Stimulated activated CD4-positive, alpha-beta T cell treated with anti-CD3 and anti-CD28 coated beads, TNF-alpha, amount 100 ng/mL, for 1 hour (primary cell): ENCODE measurements around the gene NUP188.

Experiments
- DNase-seq, 3 donors: peaks; one replicate each; pipeline ENCODE4 v3.0.0-alpha.2; 2020; ENCODE audit warnings: low read depth in 3 of 3, low spot score in 1 of 3

Gene NUP188, protein sequence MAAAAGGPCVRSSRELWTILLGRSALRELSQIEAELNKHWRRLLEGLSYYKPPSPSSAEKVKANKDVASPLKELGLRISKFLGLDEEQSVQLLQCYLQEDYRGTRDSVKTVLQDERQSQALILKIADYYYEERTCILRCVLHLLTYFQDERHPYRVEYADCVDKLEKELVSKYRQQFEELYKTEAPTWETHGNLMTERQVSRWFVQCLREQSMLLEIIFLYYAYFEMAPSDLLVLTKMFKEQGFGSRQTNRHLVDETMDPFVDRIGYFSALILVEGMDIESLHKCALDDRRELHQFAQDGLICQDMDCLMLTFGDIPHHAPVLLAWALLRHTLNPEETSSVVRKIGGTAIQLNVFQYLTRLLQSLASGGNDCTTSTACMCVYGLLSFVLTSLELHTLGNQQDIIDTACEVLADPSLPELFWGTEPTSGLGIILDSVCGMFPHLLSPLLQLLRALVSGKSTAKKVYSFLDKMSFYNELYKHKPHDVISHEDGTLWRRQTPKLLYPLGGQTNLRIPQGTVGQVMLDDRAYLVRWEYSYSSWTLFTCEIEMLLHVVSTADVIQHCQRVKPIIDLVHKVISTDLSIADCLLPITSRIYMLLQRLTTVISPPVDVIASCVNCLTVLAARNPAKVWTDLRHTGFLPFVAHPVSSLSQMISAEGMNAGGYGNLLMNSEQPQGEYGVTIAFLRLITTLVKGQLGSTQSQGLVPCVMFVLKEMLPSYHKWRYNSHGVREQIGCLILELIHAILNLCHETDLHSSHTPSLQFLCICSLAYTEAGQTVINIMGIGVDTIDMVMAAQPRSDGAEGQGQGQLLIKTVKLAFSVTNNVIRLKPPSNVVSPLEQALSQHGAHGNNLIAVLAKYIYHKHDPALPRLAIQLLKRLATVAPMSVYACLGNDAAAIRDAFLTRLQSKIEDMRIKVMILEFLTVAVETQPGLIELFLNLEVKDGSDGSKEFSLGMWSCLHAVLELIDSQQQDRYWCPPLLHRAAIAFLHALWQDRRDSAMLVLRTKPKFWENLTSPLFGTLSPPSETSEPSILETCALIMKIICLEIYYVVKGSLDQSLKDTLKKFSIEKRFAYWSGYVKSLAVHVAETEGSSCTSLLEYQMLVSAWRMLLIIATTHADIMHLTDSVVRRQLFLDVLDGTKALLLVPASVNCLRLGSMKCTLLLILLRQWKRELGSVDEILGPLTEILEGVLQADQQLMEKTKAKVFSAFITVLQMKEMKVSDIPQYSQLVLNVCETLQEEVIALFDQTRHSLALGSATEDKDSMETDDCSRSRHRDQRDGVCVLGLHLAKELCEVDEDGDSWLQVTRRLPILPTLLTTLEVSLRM (N-terminal part only)

DNA sequence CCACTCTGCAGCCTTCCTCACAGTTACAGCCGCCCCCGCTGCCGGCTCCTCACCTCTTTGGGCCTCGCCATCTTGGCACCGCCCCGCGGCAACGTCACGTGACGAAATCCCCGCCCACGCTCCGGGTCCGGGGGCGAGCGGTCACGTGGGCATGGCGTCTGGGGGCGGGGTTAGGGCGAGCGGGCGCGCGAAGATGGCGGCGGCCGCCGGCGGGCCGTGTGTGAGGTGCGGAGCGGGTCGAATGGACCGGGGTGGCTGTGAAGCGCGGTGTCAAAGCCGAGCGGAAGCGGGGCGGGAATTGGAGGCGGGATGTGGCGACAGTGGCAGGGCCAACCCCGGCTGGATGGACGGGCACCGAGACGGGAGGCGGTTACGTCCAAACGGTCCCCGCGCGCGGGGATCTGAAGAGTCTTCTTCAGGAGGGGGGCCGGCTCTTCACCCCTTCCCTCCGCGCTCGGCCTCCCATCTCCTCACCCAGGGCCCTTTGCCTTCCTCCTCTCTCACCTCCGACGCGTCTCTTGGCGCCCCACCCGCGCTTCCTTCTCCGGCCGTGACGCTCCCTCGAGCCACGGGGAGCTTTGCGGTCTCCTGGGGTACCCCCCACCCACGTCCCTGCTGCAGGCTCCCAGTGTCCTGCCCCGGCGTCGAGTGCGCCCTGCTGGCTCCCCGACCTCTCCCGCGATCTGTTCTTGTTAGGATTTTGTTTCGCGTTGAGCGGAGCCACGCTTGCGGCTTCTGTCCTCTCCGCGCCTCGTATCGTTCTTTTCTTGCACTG, at the start of gene NUP188, which contains the start of gene DOLK:
TSS of gene NUP188 (plus strand) at position 173 of the 775 bp plus-strand sequence. CDS start at position 194, 21 bp downstream.
TSS of gene DOLK (minus strand) at position 77 of the 775 bp plus-strand sequence. CDS start 300 bp downstream, outside the sequence.
- peak; percentile 93 to 100 (median 98) for DNase-seq

DNA sequence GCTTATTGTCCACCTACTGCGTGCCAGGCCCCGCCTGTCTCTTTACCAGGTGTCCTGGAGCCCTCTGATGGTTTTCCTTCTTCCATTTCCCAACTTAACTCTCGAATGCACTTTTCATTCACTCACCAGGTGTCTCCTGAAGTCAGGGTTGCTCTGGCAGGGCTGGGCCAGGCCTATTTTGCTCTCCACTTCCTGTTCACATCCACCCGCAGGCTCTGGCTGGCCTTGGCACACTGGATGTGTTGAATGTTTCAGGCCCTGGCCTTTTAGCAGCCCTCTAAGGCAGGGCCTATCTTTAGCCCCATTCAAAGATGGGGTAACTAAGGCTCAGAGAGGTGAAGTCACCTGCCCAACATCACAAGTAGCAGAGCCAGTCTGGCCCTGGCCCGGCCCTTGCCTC, 49.1 kb upstream of the NUP188 start:
- DNase-seq: no peak

DNA sequence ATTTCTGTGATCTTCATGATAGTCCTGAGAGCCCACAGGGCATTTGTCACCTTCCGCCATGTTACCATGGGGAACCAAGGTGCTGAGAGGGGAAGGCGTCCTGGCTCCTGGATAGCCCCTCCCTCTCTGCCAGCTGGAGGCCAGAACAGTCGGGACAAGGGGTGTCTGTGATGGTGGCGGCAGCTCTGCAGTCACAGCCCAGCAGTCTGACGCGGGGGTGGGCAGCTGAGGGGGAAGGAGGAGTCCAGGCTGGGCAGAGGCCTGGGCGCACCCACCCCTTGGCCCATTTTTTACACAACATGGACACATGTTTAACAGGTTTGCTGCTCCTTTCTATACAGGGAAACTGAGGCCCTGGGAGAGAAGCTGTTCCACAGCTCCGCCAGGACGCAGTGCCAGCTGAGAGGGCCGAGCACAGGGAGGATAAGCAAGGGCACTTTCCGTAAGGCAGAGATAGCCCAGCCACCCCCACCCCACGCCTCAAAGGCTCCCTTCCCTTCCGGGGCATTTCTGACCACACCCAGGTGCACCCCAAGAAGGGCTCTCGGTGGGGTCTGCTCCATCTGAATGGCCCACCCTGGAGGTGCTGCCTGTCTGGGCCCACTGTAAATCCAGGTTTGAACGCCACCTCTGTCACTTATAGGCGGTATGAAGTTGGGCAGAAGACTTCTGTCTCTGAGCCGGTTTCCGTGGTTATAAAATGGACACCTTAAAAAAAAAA, 48.5 kb upstream of the NUP188 start:
- DNase-seq: no peak

DNA sequence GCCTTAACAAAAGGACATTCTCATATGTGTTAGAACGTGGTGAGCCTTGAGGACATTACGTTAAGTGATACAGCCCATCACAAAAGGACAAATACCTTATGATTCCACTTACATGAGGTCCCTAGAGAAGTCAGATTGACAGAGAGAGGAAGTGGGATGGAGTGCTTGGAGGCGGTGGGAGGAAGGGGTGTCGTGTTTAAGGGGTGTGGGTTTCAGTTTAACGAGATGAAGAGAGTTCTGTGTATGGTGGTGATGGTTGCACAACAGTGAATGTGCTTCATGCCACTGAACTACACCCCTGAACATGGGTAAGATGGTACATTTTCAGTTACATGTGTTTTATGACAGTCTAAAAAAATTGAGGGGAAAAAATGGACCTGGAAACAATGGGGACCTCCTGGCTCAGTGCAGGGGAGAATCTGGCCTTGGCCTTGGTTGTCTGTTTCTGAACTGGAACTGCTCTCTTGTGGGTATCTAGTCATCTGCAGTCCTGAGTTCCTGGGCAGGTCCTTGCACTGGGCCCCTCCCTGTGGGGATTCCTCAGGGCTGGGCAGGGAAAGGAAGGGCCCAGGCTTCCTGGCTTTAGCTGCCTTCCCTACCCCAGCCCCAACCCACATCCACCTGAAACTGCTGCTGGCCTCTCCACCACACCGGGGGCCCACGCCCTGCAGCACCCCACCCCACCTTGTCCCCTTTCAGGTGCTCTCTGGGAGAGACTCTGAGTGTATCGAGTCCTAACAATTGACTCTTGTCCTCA, 47.8 kb upstream of the NUP188 start:
- DNase-seq: no peak

DNA sequence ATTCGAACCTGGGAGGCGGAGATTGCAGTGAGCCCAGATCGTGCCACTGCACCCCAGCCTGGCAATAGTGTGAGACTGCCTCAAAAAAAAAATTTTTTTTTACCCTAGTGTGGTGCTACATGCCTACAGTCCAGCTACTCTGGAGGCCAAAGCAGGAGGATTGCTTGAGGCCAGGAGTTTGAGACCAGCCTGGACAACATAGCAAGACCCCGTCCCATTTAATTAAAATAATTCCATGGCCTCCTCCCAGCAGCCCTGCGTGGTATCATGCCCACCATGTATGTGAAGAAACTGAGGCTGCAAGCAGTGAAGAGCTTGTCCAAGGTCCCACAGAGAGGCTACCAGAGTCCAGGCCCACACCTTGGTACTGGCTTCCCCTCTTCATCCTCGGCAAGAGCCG, 46.1 kb upstream of the NUP188 start:
- DNase-seq: no peak

DNA sequence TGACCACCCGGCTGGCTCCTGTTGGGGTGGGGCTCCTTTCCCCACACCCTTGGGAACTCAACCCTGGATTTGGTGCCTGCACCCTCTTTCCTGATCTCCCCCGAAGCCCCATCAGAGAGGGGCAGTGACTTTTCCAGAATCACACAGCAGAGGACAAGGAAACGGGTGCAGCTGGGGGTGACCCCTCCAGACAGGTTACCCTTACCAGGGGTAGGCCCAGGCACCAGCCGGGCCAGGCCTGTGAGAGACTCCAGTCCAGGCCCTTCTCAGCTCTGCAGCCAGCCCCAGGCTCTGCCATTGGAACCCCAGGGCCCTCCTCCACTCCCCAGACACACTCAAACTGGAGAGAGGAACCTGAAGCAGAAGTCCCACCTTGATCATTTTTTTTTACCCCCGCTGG, 45.7 kb upstream of the NUP188 start:
- no peak for DNase-seq

DNA sequence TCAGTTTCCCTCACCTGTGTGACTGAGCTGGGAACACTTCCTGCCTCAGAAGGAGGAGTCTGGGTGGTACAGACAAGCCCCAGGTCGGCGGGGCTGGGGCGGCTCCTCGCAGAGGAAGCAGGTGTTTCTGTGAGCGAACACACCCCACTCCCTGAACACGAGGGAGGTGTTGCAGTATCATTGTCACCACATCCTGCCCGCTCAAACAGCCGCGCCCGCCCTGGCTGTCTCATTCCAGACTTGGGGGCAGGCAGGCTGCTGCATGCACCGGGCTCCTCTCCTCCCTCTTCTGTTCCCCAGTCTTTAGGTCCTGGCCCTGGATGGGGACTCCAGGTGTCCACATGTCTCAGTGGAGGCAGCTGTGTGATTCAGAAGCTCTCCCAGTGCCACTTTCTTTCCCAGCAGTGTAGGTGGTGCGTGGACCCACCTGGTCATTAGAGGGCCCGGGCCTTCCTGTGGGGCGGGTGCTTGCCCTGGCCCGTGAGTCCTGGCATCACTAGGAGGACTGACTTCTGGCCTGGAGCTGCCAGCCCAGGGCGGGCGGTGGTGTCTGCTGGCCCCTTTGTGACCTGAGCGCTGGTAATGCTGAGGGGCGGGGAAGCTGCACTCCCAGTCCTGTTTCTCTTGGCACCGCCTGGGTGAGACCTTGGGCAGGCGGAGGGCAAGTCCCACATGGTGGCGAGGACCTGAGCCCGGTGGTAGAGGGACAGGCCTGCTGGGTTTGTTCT, 45.0 kb upstream of the NUP188 start:
- DNase-seq: peak; percentile 61 to 79 (median 70)

DNA sequence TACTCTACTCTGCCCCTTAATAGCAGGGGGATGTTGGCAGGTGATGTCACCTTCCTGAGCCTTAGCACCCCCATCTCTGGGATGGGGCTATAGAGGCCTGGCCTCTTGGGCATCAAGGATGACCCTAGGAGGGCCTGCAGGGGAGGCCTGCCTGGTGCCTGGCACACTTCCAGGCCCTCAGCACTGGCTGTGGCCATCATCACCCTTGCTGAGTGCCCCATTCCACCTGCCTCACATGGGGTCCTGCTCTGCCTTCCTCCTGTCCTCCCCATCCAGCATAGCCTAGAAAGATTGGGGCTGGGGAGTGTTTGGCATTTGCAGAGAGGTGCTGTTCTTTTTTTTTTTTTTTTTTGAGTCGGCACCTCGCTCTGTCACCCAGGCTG, 44.4 kb upstream of the NUP188 start:
- DNase-seq: no peak

DNA sequence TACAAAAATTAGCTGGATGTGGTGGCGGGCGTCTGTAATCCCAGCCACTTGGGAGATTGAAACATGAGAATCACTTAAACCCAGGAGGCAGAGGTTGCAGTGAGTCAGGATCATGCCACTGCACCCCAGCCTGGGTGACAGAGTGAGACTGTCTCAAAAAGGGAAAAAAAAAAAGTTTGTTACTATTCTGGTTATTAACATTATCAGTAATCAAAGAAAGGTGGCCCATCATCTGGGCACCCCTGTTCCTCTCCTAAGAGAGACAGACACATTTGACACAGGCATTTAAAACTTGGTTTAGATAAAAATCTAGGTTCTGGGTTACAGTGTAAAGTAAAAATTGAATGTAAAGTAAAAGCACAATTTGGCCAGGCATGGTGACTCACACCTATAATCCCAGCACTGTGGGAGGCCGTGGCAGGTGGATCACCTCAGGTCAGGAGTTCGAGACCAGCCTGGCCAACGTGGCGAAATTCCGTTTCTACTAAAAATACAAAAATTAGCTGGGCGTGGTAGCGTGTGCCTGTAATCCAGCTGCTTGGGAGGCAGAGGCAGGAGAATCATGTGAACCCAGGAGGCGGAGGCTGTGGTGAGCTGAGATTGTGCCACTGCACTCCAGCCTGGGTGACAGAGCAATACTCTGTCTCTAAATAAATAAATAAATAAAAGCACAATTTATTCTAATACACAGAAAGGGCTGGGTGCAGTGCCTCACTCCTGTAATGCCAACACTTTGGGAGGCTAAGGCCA, 43.5 kb upstream of the NUP188 start:
- DNase-seq: no peak

DNA sequence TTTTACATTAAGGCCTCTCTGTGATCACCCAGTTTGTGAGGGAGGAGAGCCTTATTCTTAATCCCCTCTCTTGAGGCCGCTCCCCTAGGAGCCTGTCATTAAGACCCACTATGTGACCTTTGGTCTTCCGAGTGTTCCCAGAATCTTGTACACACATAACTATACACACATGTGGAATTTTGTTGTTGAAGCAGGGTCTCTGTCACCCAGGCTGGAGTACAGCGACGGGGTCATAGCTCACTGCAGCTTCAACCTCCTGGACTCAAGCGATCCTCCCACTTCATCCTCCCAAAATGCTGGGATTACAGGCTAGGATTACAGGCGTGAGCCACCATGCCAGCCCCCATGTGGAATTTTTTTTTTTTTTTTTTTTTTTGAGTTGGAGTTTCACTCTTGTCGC, 41.5 kb upstream of the NUP188 start:
- no peak for DNase-seq

DNA sequence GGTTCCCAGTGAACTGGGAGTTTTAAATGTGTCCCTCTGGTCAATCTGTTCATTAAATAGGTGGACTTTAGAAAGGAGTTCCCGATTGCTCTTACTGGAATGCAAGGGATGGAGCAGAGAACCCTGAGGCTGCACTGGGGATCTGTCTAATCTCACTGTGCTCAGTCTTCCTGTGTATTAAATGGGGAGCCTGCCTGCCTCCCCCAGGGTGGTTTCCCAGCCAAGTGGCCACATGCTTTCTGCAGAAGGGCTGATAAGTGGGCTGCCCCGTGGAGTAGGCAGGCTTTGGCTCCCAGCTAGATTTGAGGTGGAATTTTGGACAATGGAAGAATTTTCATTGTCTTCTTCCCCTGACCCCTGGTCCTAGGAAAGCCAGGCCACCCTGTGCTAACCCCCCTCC, 40.8 kb upstream of the NUP188 start:
- DNase-seq: no peak

DNA sequence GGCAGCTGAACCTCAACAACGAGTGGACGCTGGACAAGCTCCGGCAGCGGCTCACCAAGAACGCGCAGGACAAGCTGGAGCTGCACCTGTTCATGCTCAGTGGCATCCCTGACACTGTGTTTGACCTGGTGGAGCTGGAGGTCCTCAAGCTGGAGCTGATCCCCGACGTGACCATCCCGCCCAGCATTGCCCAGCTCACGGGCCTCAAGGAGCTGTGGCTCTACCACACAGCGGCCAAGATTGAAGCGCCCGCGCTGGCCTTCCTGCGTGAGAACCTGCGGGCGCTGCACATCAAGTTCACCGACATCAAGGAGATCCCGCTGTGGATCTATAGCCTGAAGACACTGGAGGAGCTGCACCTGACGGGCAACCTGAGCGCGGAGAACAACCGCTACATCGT, 39.1 kb upstream of the NUP188 start:
- no peak for DNase-seq

DNA sequence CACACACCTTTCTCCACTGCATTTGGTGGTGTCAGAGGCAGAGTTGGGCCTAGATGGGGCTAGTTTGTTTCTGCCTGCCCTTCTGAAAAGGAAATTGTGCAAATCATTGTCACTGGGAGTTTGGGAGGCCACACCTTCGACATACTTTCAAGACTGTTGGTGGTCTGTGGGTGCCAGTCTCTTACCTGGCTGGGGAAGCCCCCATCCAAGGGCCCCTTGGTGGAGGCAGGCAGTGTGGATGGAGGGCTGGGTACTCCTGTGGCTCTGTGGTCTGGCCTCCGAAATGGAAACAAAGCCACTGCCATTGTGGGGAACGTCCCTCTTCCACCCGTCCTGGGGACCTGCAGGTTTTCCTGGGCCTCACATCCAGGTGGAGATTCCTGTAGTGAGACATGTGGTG, 37.6 kb upstream of the NUP188 start:
- DNase-seq: no peak

DNA sequence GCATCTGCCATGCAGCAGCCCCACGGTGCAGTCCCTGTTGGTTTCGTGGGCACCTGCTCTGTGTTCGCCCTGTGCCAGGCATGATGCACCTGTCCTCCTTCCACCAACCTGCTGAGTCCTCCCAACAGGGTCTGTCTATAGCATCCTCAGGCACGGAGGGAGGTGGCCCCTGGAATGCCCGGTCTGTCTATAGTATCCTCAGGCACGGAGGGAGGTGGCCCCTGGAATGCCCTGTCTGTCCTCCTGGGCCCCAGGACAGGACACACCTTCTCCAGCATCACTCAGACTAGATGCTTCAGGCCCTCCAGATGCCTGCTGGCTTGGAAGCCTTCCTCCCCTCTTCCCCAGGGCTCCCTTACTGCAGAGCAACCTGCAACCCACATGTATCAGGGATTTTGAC, 36.6 kb upstream of the NUP188 start:
- DNase-seq: no peak

DNA sequence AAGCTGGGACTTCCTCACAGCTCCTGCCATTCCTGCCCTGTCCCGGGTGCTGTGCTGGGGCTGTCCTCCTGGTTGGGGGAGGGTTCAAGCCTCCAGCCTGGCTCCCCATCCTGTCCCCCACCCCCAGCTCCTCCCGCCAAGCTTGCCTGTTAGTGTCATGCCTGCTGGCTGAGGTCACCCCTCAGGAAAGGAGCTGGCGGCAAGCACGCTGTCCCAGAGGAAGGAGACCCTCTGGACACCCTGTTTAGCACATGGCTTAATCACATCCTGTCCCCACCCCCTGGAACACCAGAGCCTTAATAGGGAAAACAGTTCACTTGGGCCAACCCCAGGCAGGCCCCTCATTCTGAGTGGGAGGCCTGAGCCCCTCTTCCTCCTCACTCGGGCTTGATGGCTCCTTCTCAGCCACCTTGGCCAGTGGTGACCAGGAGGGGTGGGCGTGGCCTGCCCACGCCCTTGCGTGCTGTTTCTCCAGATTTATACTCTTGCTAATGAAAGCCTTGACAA, 35.9 kb upstream of the NUP188 start:
- no peak for DNase-seq

DNA sequence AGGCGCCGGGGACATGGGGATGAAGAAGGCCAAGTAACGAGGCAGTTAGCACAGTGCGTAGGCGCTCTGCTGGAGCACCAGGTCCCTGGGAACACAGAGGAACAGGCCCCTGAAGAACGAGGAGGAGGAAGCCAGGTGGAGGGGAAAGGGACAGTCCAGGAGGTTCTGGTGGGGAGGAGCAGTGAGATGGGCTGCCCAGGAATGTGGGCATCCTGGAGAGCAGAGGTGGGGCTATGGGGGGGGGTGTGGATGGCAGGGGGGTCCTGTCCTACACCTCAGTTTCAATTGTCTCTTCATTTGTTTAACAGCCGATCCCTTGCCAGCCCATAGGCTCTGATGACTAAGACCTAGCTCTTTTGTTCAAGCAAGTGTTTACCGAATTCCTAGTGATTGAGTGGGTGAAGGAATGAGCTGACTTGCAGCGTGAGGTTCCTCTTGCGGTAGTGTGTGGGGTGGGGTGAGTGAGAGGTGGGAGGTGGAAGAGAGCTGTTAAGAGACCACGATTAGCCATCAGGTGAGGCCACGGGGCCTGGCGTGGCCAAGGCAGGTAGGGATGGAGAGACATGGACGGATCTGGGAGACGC, 35.1 kb upstream of the NUP188 start:
- DNase-seq: no peak
